ENCODE measurements around the gene SASH3.

GRCh38 chrX:129768586-129769466, 10.9 kb upstream of the SASH3 start:
- TF ChIP-seq CTCF (conservative IDR thresholded peaks at IDR 0.05): no peak
- TF ChIP-seq ZFX (IDR thresholded peaks at IDR 0.05): no peak

All from C4-2B (cell line).